Fibroblast of villous mesenchyme (primary cell): ENCODE data around the gene SPATA25. TPM values are rescaled to one million over a fixed set of nuclear protein-coding genes. Genes with fewer than 3 reads are reported as not detected.
A peak's percentile ranks its signal among the peaks of the same experiment; 100 is the strongest.

Experiments used
- DNase-seq: peaks from one replicate; pipeline ENCODE4 v3.0.0-alpha.2; 2010; ENCODE audit warnings: low read depth
- H3K4me3 ChIP-seq: 2 replicates; pipeline ENCODE4 v1.5.1; 2011; ENCODE audit warnings: low read depth, mild to moderate bottlenecking, low read length
- CTCF ChIP-seq: IDR thresholded peaks from 2 replicates; pipeline ENCODE4 v1.5.1; 2012; ENCODE audit warnings: low read depth, mild to moderate bottlenecking, low read length; ENCODE audit not compliant: insufficient read depth
- total RNA-seq: library from RNA; depleted of rRNA; stranded (reverse); fragments of >200 nt; gene quantifications from 2 replicates; pipeline ENCODE4 v1.2.3, GENCODE V29; 2012

The SPATA25 gene
- total RNA-seq, 1 donor = 0.43 TPM

- DNase-seq = peak; percentile 27
- peak; percentile 13 for TF ChIP-seq CTCF
- peak overlapping the region; percentile 82 for H3K4me3 ChIP-seq
Measured at GRCh38 chr20:45892049-45892825, 4.8 kb upstream of the SPATA25 start.

- no peak for TF ChIP-seq CTCF
- H3K4me3 ChIP-seq = peak within 1 kb of the TSS; percentile 82
- DNase-seq = peak; percentile 90
Measured at GRCh38 chr20:45890985-45891983, 3.9 kb upstream of the SPATA25 start, which contains the start of the genes CTSA and NEURL2. Gene CTSA, plus strand, starts transcription at chr20:45891335. Its CDS starts 234 bp downstream, at chr20:45891569. Gene NEURL2, minus strand, starts transcription at chr20:45891208. Its CDS starts 217 bp downstream, at chr20:45890991.

- peak; percentile 88 for DNase-seq
- H3K4me3 ChIP-seq = peak overlapping the region; percentile 82
- TF ChIP-seq CTCF = peak; percentile 80
Measured at GRCh38 chr20:45890077-45890984, 2.9 kb upstream of the SPATA25 start.

GRCh38 chr20:45888681-45889080 lies 1.3 kb upstream of the SPATA25 start:
- H3K4me3 ChIP-seq = no peak overlapping the region
- TF ChIP-seq CTCF = no peak
- DNase-seq = no peak

- no peak for DNase-seq
- TF ChIP-seq CTCF = no peak
- no peak overlapping the region for H3K4me3 ChIP-seq
Measured at GRCh38 chr20:45886590-45887345, 654 bp downstream of the SPATA25 start.
